HTERT RPE-1 (cell line): ENCODE results near the gene MYL3.

Source experiments
- in situ Hi-C: fragments of 300-500 bp; cut with MboI; formaldehyde crosslinking; loops from 4 replicates; pipeline ENCODE4 v1.14.3; 2020; ENCODE audit warnings: low sequenced_read_pairs

The MYL3 gene

DNA sequence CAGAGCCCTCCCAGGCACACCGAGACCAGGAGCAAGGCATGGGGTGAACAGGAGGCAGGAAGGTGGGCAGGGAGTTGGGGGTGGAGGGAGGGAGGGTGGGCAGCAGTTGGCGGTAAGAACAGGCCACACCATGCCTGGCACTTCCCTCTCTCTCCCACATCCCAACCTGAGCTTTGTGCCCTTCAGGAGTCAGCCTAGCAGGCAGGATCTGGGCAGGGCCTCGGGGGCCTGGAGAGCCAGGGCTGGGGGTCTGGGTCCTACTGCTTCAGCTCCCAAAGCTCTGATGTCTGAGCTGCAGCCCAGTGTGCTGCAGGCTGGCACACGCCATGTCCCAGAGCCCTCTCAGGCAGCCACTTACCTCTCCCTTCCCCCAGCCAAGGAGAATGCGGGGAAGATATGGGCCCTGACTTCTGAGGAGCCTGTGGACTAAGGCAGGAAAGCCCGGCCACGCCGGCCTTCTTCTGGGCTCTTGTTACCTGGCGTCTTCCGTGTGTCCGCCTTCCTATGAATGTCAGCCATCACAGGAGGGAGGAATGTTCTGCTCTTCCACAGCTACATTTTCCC is 2.9 kb upstream of the MYL3 start:
- in situ Hi-C loops, result no loop called here

DNA sequence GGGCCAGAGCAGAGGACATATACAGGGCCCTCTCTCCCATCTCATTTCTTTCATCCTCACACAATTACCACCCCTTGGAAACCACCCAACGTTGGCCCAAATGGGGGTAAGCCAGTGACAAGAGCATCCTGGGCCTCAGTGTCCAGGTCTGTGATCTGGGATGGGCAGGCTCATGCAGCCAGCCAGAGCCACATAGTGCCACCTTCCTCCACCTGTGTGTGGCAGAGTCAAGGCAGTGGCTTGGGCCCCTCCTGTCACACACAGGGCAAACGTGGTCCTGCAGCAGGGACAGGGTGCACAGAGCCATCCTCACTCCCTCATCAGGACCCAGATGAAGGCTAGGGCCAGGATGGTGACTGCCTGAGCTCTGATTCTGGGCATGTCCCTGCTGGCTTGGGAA is 2.3 kb upstream of the MYL3 start:
- in situ Hi-C loops, result no loop called here

DNA sequence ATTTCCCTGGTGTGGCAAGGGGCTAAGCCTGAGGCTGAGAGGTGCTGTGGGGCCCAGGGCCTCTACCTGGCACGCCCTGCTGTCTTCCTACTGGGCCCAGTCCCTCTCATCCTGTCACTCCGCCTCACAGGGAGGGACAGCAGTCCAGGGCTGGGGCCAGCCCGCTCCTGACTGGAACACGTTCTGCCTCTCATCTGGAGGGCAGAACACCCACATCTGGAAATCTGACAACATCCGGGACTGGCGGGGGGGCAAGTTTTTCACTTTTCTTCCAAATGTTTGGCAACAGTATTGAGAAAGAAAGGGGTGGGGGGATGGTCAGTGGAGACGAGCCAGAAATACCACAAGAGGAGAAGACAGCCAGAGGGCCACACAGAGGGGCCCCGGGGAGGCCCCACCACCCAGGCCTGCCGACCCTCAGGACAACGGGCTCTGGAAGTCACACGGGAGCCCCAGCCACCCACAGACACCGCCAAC is 1.8 kb upstream of the MYL3 start:
- in situ Hi-C loops, result no loop called here

DNA sequence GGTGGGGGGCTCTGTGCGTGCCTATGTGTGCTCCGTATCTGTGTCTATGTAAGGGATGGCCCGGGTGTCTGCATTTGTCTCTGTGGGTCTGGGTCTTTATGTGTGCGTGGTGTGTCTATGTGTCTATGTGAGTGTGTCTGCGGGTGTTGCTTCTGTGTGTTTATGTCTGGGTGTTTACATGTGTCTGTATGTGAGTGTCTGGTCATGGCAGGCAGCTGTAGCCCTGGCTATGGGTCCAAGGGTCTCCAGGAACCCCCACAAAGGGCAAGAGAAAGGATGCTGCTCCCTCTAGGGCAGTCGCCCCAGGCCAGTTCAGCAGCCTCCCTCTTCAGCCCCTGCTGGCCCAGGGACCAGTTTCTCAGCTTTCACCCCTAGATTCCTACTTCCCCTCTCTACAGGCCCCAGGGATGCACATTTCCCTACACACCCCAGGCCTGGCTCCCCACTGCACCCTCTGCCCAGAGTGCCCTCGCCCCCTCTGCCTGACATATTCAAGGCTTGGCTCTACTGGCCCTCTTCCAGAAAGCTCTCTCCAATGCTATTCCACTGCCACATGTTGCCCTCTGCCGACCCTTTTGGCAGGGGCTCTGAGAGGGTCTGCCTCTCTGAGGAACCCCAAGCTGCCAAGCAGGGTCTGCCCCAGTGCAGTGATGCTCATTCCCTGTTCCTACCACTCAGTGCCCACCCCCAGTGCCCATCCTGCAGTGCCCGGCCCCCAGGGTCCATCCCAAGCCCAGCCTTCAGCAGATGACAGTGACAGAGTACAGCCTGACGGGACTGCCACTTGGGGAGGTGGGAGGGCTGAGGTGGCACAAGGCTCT is 1.0 kb upstream of the MYL3 start:
- in situ Hi-C loops, result no loop called here

DNA sequence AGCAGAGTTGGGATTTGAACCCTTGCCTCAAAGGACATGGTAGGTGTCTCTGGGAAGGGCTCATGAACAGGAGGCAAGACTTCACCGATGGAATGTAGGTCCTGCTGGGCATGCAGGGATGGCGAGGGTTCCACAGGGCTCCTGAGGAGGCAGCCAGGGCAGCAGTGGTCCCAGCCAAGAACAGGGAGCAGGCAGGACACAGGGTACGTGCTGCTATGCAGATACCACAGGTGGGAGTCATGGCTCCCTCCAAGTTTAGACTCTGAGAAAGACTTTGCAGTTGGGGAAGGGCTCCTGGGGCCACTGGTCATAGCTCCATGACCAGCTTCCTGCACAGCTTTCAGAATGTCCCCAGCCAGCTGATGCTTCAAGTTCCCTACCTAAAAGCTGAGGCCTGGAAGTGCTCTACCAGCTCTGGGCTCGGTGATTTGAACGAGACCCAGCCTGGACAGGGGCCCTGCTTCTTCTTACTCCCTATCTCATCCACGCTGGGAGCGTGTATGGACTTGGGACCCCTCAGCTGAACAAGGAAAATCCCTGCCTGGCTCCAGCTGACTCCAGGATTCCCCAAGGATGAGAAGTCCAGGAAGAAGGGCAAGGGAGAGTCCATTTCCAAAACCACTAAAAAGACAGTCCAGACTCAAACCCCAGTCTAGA is 747 bp downstream of the MYL3 start:
- in situ Hi-C loops, result no loop called here

DNA sequence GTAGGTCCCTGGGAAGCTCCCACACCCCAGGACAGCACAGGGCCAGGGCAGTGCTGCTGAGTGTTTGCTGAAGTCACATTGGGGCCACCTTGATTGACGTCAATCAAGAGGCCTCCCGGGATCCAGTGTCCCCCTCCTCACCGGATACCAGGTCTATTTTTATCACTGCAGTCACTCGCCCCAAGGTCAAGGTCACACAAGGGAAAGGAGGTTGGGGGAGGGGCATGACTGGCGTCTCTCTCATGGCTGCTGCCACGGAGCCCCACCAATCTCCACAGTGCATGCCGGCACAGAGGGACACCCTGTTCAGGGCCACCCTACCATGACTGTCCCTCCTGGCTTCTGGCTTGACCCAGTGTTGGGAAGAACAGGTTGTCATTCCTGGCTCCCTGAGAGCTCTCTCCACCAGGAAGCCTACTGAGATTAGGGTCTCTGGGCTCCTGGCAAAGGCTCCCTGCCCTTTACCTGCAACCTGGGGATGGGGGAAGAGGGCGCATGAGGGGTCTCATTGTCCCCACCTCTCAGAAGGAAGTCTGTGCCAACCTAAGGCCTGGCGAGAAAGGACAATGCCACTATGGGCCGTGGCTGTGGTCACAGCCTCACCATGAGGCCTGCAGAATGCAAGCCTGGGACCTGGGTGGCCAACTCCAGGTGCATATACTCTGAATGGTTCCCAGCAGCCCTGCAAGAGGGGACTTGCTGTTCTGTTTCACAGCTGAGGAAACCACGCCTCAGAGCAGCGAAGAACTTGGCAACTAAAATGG is 1.5 kb downstream of the MYL3 start:
- in situ Hi-C loops, result no loop called here

DNA sequence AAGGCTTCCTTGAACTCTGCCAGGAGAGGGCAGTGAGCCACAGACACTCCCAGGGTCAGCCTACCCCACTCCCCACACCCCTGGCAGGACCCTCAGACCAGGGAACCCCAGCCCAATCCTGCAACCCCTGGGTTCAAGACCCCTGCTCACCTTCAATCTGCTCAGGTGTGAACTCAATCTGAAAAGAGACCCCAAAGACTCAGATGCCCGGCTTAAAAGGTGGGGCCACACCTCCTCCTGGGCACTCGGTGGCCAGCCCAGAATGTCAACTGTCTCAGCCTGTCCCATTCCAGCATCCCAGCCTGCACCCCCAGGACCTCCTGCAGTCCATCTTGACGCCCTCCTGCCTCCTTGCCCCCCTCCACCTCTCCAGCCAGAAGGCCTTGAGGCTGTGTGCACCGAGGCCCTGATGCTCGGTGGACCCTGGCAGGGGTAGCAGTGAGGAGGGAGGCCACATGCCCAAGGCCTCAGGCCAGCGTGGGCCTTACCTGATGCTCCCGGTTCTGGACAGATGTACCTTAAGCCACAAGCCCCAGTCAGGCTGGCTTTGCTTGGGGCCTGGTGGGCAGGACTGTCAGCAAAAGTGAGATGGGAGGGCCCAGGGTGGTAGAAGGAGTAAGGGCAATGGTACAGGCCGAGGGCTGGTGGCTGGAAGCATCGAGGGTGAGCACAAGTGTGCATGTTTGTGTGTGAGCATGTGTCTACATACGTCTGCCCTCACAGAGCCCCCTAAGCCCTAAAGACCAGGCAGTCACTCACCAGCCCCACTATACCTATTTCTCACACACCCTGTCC is 2.2 kb downstream of the MYL3 start:
- in situ Hi-C loops, result no loop called here

DNA sequence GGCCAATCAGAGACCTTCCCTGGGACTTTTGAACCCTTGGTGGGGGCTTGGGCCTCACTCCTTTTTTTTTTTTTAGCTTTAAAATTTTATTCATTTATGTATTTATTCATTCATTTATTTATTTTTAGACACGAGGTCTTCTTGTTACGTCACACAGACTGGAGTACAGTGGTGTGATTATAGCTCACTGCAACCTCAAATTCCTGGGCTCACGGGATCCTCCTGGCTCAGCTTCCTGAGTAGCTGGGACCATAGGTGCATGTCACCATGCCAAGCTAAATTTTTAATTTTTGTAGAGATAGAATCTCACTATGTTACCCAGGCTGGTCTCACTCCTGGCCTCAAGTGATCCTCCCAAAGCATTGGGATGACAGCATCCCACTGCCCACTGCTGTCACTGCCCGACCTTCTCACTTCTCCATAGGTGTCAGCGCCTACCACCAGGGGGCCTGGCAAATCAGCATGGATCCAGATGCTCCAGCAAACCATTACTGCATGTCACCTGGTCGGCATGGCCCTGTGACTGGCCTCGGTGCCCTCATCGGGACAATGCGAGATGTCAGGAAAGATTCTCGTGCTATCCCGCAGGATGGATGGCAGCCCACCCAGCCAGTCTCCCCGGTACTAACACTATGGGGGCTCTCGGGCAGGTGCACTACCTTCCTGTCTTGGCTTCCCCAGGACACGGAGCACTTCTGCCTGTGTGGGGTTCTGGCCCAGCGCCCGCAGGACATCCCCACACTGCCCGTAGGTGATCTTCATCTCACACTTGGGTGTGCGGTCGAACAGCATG is 3.0 kb downstream of the MYL3 start:
- in situ Hi-C loops, result no loop called here

DNA sequence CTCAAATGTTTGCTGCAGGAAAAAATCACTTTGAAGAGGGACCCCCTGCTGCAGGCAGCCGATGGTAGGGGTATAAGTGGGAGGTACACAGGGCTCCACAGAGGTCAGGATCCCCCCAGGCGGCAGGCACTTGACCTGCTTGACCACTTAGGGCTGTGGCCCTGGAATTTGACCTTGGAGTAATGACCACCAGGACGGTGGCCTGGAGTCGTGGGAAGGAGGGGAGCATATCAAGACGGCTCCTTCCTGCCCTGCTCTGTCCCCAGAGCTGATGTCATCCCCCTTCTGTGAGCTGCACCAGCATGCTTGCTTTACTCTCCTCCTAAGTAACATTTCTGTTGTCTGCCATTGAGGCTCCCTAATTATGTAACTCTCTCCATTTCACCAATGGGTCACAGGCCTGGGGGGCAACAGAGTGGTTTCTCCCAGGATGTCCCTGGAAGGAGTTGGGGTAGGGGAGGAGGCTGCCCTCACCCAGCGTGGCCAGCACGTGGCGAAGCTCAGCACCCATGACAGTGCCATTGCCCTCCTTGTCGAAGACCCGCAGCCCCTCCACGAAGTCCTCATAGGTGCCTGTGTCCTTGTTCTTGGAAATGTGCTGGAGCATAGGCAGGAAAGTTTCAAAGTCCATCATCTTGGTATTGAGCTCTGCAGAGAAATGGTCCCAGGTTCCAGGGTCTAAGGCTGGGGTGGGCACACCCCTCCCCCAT is 4.1 kb downstream of the MYL3 start:
- in situ Hi-C loops, result no loop called here

DNA sequence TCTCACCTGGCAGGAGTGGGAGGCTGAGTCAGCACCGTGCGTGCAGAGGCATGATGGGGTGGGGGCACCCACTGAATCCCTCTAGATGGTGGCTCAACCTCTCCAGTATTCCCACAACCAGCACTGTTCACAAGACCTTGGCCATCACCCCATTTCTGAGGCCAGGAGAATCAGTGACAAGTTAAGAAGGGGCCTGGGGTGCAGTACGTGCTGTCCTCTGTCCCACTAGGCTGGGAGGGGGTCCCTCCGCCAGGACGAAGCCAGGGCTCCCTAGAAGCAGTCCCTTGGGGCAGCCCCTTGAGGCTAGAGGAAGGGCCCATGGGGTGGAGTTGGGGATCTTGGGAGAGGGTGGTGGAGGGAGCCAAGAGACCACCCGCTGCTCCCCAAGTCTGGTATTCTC is 4.8 kb downstream of the MYL3 start:
- in situ Hi-C loops, result no loop called here

DNA sequence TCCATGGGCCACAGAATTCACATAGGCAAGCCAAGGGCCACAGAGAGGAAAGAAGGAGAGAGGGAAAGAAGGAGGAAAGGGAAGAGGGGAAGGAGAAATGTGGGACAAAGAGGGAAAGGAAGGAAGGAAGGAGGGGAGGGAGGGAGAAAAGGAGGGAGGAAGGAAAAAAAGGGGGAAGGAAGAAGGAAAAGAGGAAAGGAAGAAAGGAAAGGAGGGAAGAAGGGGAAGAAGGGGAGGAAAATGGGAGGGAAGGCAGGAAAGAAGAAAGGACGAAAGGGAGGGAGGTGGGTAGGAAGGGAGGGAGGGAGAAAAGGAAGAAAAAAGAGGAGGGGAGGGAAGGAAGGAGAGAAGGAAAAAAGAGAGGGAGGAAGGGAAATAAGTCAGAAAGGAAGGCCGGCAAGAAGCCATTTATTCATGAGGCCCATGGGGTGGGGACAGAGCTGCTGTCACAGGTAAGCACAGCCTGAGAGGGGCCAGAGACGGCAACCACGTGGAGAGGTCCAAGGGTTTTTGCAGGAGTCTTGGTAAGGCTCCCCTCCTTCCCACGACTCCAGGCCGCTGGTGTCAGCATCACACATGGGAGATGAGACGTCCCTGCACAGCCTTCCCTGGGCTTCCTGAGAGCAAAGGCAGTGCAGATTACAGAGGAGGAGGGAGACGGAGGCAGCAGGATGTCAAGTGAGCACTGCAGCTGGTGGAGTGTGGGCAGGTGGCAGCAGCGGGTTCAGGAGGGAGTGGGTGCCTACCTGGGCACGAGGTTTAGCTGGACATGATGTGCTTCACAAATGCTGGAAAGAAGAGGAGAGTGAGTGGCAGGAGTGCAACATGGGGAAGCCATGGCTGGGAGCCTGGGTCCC is 5.5 kb downstream of the MYL3 start:
- in situ Hi-C loops, result no loop called here

DNA sequence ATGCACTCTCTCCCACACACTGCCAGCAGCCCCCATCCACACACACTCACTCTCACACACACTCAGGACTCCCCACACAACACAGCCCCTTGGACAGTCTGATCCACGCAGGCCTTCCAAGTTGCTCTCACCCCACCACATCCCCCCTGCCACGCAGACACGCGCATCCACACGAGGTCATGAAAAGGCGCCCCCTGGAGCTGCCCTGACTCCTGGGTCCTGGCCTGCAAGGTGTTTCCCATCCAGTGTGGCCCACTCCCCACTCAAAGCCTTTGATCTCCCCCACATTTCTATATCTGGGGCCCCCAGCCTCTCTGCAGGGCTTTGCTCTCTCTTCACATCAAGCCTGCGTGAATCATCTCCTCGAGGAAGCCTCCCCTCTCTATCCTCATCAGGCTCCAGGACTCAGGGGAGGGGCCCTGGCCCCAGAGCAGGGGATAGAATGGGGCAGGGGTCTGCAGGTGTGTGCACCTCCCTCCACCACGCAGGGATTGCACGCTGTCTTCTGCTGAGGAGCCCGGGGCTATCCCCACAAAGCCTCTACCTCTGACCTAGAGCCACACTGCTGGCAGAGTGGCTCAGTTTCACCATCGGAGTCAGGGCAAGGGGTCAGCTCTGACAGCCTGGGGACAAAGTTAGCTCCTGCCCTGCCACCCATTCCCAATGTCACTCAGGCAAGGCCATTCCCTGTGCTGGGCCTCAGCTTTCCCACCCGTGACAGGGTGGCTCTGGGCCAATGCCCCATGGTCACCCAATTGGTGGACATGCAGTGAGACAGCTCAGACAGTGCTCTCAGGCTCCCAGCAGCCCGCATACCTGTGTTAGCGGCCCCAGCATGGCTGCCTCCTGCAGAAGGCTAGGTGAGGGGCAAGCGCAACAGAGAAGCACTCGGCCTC is 6.4 kb downstream of the MYL3 start:
- in situ Hi-C loops, result no loop called here

DNA sequence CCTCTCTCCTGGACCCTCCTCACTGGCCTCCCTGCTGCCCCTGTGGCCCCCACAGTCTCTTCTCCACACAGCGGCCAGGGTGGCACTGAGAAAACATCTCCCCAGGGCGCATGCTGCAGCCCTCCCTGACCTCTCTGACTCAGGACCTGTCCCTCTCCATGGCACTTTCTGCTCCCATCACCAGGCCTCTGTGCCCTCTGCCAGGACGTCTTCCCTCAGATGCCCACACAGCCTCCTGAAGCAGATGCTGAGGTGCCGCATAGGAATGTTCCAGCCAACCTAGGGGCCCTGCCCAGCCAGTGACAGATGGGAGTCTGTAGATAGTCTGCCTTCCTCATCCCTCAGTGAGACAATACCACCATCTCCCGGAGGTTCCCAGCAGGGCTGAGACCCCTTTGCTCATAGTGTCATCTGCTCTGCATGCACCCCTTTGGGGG is 8.7 kb downstream of the MYL3 start:
- in situ Hi-C loops, result no loop called here

DNA sequence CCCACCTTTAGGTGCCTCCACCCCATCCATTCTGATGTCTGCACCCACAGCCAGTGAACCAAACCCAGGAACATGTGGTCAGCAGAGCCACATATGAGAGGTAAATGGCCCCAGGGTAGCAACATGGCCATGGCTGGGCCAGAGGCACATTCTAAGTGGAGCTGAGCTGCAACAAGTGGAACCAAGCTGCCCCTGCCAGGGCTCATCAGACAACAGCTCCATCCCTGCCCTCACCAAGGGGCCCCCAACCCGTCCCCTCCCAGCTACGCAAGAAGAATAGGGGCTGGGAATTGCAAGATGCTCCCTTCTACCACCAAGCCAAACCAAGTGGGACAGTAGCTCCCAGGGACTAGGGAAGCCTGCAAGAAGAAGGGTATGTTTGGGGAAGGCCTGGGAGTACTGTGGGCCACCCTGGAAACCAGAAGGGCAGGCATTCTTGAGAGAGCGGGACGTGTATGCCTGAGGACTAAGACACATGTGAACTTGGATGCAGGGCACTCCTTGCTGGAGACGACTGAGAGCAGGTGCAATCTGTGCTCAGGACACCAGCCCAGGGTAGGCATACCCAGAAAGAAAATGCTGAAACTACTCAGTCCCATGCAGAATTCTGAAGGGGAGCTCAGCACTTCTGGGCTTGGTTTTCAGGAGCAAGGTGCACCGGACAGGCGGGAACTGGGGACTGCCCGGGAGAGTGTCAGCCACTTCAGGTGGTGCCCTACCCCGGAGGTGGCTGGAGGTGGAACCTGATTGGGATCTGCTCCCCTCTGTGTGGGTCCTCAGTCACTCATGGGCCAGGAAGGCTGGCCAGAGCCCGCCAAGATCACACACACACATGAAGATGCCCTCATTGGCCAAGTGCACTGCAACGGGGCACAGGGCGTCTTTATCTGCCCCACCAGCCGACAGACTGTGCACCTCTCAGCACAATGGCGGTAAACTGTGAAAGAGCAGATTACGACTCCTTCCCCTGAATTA is 9.5 kb downstream of the MYL3 start:
- in situ Hi-C loops, result no loop called here

DNA sequence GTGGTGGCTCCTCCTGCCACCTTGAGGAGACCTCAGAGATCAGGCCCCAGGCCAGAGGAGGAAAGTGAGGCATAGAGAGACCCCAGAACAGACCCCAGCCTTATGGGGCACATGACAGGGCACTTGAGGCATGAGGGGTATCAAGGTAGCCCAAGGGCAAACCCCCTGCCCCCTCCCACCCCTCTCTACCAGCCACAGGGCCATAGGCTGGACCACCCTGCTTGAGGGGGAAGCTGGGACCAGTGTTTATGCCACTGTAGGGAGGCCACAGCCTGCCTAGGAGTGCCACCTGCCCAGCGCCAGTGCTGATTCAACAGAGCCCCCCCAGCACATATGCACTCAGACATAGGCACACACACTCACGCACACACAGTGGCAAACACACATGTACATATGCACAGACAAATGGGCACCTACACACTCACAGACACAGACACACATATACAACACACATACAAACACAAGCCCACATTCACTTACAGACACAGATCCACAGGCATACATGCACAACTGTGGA is 10.3 kb downstream of the MYL3 start:
- in situ Hi-C loops, result no loop called here

DNA sequence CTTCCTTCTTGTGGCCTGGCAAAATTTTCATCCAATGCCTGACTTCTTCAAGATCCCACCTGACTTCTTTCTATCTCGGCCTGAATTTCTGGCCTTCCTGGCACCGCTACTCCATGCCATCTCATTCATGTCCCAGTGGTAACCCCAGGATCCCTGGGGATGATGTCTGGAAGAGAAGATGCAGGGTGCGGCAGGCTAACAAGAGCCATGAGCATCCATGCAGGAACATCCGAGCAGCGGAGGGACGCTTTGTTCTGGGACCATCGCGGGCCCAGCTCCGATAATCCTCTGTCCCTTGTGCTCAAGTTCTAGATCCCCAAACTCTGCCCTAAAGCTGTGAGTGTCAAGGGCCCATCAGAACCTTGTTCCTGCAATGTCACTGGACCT is 10.9 kb downstream of the MYL3 start:
- in situ Hi-C loops, result no loop called here
